IPS-20b (cell line): Measurements from ENCODE around the gene NPLOC4.

Experiments used
- H3K27ac ChIP-seq: one replicate; pipeline ENCODE4 v1.5.1; 2013; ENCODE audit warnings: low read length
- H3K27me3 ChIP-seq: 2 replicates; pipeline ENCODE4 v1.6.1; 2013; ENCODE audit warnings: mild to moderate bottlenecking, low read length, inconsistent platforms; ENCODE audit not compliant: insufficient read depth
- H3K36me3 ChIP-seq: 2 replicates; pipeline ENCODE4 v1.6.1; 2013; ENCODE audit warnings: low read depth, mild to moderate bottlenecking, inconsistent platforms, low read length, moderate library complexity; ENCODE audit not compliant: insufficient read depth
- H3K4me1 ChIP-seq: 2 replicates; pipeline ENCODE4 v1.6.1; 2013; ENCODE audit warnings: mild to moderate bottlenecking, control low read depth, inconsistent platforms, low read length, moderate library complexity; ENCODE audit not compliant: insufficient read depth
- H3K4me3 ChIP-seq: 2 replicates; pipeline ENCODE4 v1.5.1; 2013; ENCODE audit warnings: mild to moderate bottlenecking, low read length, inconsistent platforms
- H3K9ac ChIP-seq: 2 replicates; pipeline ENCODE4 v1.6.1; 2013; ENCODE audit warnings: low read depth, mild to moderate bottlenecking, inconsistent platforms, low read length, moderate library complexity
- H3K9me3 ChIP-seq: 2 replicates; pipeline ENCODE4 v1.6.1; 2013; ENCODE audit warnings: mild to moderate bottlenecking, low read depth, low read length, inconsistent platforms; ENCODE audit not compliant: insufficient read depth

Gene NPLOC4

DNA sequence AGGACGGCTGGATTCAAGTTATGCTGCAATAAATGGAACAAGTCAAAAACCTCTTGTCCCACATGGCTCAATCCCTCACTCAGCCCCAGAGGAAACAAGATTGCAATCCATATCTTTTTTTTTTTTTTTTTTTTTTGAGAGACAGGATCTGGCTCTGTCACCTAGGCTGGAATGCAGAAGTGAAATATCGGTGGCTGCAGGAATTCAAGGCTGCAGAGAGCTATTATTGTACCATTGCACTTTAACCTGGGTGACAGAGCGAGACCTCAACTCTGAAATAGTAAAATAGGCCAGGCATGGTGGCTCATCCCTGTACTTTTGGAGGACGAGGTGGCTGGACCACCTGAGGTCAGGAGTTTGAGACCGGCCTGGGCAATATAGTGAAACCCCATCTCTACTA lies 22.1 kb upstream of the NPLOC4 start:
- Histone ChIP-seq H3K27me3 (no peaks in the 10 kb centered on the region), H3K4me3 (no peak overlapping the region)

DNA sequence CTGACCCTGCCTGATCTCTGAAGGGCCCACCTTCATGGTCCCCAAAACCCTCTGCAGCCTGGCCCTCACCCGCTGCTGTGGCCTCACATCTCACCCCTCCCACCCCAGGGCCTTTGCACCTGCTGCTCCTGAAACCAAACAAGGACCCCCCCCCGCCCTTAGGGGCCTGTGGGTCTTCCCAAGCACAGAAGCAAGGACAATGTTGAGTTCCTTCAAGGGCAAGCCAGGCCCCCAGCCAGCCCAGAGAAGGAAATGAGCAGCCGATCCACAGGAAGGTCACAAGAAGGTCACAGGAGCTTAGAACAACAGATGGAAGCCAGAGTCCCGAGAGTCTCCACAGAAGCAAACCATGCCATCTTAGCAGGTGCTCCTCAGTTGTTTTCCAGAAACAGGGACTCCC lies 19.9 kb upstream of the NPLOC4 start:
- Histone ChIP-seq H3K4me3 (no peak overlapping the region), H3K9me3 (no peaks in the 10 kb centered on the region), H3K36me3 (no peaks in the 10 kb centered on the region), H3K9ac (no peak overlapping the region), H3K4me1 (peaks cover 7% of the 10 kb centered on the region; the same call in 1 of the 2 replicates), H3K27ac (no peak overlapping the region), H3K27me3 (no peaks in the 10 kb centered on the region)

More for the DNA sequence above, 22.1 kb upstream of the NPLOC4 start:
- H3K27ac ChIP-seq, result no peak overlapping the region
- no peaks in the 10 kb centered on the region for H3K9me3 ChIP-seq
- H3K36me3 ChIP-seq, result no peaks in the 10 kb centered on the region
- H3K9ac ChIP-seq, result no peak overlapping the region
- no peaks in the 10 kb centered on the region for H3K4me1 ChIP-seq

DNA sequence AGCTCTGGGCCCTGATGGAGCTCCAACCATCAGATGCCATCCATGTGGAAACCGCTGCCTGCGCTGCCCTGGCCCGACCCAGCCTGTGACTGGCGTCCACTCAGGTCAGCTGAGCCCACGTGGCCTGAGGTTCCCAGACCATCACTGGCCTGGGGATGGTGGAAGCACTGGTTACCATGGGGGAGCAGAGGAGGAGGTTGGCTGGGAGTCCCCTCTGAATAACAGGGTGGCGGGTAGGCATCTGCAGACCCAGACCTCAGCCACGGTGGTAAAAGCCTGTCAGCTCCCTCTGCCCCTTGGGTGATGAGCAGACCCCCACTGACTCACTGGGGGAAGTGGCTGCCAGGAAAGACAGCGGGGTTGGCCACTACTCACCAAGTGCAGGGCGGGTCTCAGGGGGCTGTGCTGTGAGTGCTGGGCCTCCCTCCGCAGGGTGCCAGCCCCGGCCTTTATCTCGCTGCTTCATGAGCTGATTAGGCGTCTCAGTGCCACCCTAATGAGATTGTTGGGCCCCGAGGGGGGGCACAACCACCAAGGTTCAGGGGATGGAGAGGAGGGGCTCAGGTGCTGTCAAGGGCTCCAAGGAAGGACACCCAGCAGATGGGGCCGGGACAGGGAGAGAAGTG lies 19.3 kb upstream of the NPLOC4 start, which contains the start of gene PDE6G:
Gene PDE6G (minus strand): TSS at position 425 of the 626 bp plus-strand sequence. CDS start 3,237 bp downstream, outside the sequence.
- Histone ChIP-seq H3K9ac (no peak within 1 kb of the TSS), H3K36me3 (no peaks in the 10 kb centered on the region)

DNA sequence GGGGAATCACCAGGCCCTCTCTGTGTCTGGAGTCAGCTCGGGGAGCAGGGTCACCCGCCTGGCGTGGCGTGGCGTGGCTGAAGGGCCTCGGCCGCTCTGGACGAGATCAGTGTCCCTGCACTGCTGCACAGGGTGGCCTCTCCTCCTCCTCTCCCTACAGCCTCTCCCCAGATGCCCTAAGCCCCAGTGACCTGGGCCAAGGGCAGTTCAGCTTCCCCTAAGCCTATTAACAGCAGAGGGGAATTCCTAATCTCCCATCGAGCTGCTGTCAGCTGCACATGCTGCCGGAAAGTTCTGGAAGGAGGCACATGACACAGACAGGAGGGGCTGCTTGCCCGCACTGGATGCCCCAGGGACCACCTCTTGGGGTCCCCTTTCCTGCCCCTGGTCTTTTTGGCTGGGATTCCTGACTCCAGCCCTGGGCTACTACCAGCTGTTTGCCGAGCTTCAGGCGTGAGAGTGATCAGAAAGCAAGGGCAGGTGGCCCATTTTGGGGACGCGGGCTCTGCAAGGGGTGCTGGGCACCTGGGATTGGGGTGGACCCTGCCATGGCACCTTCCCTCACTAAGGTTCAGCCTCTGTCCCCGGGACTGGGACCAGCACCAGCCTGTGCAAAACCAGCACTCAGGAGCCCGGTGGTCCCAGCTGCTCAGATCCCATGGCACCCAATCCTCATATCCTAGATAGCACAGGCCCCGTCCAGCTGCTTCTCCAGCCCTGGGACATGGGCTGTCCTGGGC lies 18.6 kb upstream of the NPLOC4 start:
- H3K9me3 ChIP-seq, result no peaks in the 10 kb centered on the region
- no peaks in the 10 kb centered on the region for H3K36me3 ChIP-seq
- H3K27ac ChIP-seq, result no peak overlapping the region
- H3K27me3 ChIP-seq, result no peaks in the 10 kb centered on the region
- H3K9ac ChIP-seq, result no peak overlapping the region
- H3K4me3 ChIP-seq, result no peak overlapping the region
- H3K4me1 ChIP-seq, result peaks cover 7% of the 10 kb centered on the region; the same call in 1 of the 2 replicates

More for the DNA sequence above, 19.3 kb upstream of the NPLOC4 start, which contains the start of gene PDE6G:
- Histone ChIP-seq H3K4me1 (peaks cover 7% of the 10 kb centered on the region; the same call in 1 of the 2 replicates), H3K27ac (no peak within 1 kb of the TSS), H3K9me3 (no peaks in the 10 kb centered on the region), H3K4me3 (no peak within 1 kb of the TSS), H3K27me3 (no peaks in the 10 kb centered on the region)

DNA sequence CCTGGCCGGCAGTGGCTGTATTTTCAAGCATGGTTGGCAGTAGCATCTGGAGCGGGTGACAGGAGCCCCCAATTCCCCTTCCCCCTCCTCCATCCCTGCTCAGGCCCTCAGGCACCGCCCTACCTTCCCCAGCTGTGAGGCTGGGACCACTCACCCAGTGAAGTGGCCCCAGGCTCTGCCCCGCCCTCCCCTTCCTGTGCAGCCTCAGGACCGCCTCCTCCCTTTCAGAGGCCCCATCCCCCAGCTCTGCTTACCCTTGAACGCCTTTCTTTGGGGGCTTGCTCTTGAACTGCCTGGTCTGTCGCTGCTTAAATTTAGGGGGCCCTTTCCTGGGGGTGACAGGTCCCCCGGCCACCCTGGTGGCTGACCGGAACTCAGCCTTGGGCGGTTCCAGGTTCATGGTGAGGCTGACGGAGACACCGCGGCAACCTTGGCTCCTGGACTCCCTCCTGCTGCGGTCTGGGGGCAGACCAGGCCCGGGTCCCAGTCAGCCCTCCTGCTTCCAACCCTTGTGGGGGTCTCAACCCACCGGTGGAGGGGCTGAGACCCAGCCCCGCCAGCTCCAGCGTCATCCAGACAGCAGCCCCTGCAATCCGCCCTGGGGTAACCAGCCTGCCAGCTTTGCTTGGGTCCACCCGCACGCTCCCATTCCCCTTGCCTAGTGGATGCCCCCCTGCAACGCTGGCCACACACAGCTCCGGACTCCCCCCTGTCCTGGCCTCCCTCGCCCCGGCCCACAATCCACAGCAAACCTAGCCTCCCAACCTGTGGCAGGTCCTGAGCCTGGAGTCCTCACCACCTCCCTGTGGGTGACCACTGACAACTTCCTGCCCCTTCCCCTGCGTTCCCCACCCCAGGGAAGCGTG lies 16.2 kb upstream of the NPLOC4 start:
- Histone ChIP-seq H3K9me3 (no peaks in the 10 kb centered on the region), H3K4me1 (peaks cover 7% of the 10 kb centered on the region; the same call in 1 of the 2 replicates), H3K27ac (peak overlapping the region; percentile 28), H3K27me3 (peaks cover 21% of the 10 kb centered on the region), H3K4me3 (peak overlapping the region; percentile 55; the same call in 1 of the 2 replicates), H3K9ac (peak overlapping the region; percentile 66), H3K36me3 (no peaks in the 10 kb centered on the region)

DNA sequence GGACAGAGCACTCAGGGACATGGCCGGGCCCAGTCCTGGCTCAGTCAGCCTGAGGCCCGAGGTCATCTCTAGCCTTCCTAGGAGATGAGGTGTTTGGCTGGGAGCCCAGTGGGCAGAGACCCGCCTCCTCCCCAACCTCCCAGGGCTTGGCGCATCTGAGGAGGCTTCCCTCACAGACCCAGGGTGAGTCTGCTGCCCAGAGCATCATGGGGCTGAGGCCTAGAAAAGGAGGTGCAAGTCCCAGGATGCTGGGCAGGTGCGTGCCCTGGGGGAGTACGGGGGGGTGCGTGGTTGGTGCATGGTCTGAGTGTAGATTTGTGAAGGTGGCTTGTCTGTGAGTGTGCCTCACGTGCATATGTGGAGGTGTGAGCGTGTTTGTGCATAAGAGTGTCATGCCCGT lies 14.8 kb upstream of the NPLOC4 start:
- H3K4me3 ChIP-seq, result no peak overlapping the region
- H3K9ac ChIP-seq, result no peak overlapping the region
- H3K36me3 ChIP-seq, result no peaks in the 10 kb centered on the region
- H3K9me3 ChIP-seq, result no peaks in the 10 kb centered on the region
- H3K27me3 ChIP-seq, result peaks cover 36% of the 10 kb centered on the region
- no peak overlapping the region for H3K27ac ChIP-seq
- H3K4me1 ChIP-seq, result peaks cover 7% of the 10 kb centered on the region; the same call in 1 of the 2 replicates

DNA sequence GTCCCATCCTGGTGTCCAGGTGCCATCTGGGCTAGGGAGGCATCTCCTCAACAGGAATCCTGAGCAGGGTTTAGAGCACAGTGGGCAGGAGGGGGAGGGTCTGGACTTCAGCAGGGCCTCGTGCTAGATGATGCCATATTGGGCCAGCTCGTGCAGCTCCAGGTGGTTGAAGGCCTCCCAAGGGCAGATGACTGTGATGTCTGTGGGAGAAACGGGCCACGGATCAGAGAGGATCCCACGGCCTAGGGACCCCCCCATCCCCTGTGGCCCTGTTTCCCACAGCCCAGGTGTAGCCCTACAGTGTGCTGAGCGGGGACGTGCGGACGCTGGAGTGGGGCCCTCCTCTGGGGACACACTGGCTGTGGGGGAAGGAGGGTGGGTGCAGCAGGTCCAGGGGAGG lies 14.0 kb upstream of the NPLOC4 start:
- Histone ChIP-seq H3K27me3 (peaks cover 37% of the 10 kb centered on the region), H3K4me3 (no peak overlapping the region), H3K36me3 (no peaks in the 10 kb centered on the region), H3K27ac (no peak overlapping the region), H3K9me3 (no peaks in the 10 kb centered on the region), H3K4me1 (peaks cover 7% of the 10 kb centered on the region; the same call in 1 of the 2 replicates), H3K9ac (no peak overlapping the region)

DNA sequence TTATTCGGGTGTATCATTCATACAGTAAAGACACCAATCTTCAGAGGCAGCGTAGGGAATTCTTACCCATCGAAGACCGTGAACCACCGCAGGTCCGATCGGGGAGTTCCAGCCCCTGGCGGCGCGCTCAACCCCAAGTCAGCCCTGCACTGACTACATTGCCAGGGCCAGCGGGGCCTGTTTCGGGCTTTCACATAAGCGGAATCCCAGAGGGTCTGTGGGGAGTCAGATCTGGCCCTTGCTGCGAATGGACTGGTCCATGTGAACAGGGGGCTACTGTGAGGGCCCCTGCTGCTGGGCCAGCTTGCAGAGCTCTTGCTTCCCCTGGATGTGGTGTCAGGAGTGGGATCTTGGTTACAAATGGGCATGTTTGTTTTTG lies 11.8 kb upstream of the NPLOC4 start:
- Histone ChIP-seq H3K27ac (no peak overlapping the region), H3K36me3 (no peaks in the 10 kb centered on the region), H3K27me3 (peaks cover 37% of the 10 kb centered on the region), H3K4me3 (peak overlapping the region; percentile 63; the same call in 1 of the 2 replicates), H3K9ac (no peak overlapping the region), H3K4me1 (peaks cover 7% of the 10 kb centered on the region; the same call in 1 of the 2 replicates), H3K9me3 (no peaks in the 10 kb centered on the region)

DNA sequence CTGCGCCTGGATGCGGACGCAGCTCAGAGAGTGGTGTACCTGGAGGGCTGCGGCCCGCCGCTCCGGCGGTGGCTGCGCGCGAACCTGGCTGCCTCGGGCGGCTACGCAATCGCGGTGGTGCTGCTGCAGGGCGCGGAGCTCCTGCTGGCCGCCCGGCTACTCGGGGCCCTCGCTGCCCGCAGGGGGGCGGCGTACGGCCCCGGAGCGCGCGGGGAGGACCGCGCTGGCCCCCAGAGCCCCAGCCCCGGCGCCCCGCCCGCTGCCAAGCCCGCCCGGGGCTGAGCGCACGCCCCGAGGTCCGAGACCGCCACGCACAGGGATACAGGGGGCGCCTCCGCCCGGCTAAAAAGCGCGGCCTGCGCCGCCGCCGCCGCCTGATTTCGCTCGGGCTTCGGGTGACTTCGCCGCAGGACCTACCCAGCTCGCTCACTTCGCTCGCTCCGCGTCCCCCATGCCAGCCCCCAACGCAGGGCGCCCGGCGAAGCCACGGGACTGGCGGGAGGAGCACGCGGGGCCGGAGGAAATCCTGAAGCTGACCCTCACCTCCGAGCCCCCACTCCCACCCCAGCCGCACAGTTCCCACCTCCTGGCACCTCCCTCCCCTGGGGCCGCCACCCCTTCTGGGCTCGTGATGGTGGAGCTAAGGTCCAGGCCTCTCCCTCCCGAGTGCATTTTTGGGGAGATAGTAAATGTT lies 11.2 kb upstream of the NPLOC4 start:
- Histone ChIP-seq H3K27ac (no peak overlapping the region), H3K36me3 (no peaks in the 10 kb centered on the region), H3K9ac (no peak overlapping the region), H3K9me3 (no peaks in the 10 kb centered on the region), H3K4me3 (peak overlapping the region; percentile 63; the same call in 1 of the 2 replicates), H3K4me1 (peaks cover 2% of the 10 kb centered on the region; the same call in 1 of the 2 replicates), H3K27me3 (peaks cover 37% of the 10 kb centered on the region)

DNA sequence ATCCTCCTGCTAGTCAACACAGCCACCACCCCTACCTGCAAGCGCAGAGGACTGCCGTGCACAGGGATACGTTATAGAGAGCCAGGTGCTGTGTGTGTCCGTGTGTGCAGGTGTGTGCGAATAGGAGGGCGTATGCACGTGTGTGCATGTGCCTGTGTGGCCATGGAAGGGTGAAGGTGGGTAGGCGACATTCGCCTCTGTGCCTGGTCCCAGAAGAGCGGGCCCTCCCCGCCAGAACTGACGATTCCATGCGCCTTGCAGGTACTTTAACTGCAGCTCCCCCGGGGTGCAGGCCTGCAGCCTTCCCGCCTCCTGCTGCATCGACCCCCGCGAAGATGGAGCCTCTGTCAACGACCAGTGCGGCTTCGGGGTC lies 10.7 kb upstream of the NPLOC4 start:
- peaks cover 37% of the 10 kb centered on the region for H3K27me3 ChIP-seq
- H3K36me3 ChIP-seq, result no peaks in the 10 kb centered on the region
- H3K4me1 ChIP-seq, result no peaks in the 10 kb centered on the region
- peak overlapping the region; percentile 47 for H3K4me3 ChIP-seq
- no peak overlapping the region for H3K27ac ChIP-seq
- H3K9ac ChIP-seq, result no peak overlapping the region
- no peaks in the 10 kb centered on the region for H3K9me3 ChIP-seq
